C4-2B (cell line): Measurements from ENCODE around the gene DRP2.
"Not testable (repeated sequence)": the region's sequence is repeated elsewhere in the genome, so short reads cannot be mapped to it uniquely, and the experiment has no call there.

Experiments used
- H3K27ac ChIP-seq: fragments of 450-650 bp; 2 replicates; pipeline ENCODE4 v1.5.1; 2017
- ZFX ChIP-seq: fragments of 450-650 bp; IDR thresholded peaks from 2 replicates; pipeline ENCODE4 v1.6.1; 2017
- TF ChIP-seq, protein P1 (sequence below): fragments of 450-650 bp; conservative IDR thresholded peaks from 2 replicates; pipeline ENCODE4 v1.5.1; 2017; ENCODE audit warnings: mild to moderate bottlenecking

DRP2 gene

DNA sequence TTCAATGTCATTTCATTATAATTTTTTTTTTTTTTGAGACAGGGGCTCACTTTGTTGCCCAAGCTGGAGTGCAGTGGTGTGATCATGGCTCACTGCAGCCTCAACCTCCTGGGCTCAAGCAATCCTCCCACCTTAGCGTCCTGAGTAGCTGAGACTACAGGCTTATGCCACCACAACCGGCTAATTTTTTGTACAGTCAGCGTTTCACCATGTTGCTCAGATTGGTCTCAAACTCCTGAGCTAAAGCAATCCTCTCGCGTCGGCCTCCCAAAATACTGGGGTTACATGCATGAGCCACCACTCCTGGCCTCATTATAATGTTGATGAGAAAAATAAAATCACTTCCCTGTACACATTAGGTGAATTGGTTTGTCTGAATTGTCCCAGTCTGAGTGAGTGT lies 54.6 kb downstream of the DRP2 start:
- TF ChIP-seq, protein P1, sequence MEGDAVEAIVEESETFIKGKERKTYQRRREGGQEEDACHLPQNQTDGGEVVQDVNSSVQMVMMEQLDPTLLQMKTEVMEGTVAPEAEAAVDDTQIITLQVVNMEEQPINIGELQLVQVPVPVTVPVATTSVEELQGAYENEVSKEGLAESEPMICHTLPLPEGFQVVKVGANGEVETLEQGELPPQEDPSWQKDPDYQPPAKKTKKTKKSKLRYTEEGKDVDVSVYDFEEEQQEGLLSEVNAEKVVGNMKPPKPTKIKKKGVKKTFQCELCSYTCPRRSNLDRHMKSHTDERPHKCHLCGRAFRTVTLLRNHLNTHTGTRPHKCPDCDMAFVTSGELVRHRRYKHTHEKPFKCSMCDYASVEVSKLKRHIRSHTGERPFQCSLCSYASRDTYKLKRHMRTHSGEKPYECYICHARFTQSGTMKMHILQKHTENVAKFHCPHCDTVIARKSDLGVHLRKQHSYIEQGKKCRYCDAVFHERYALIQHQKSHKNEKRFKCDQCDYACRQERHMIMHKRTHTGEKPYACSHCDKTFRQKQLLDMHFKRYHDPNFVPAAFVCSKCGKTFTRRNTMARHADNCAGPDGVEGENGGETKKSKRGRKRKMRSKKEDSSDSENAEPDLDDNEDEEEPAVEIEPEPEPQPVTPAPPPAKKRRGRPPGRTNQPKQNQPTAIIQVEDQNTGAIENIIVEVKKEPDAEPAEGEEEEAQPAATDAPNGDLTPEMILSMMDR: no peak
- H3K27ac ChIP-seq: no peak overlapping the region

DNA sequence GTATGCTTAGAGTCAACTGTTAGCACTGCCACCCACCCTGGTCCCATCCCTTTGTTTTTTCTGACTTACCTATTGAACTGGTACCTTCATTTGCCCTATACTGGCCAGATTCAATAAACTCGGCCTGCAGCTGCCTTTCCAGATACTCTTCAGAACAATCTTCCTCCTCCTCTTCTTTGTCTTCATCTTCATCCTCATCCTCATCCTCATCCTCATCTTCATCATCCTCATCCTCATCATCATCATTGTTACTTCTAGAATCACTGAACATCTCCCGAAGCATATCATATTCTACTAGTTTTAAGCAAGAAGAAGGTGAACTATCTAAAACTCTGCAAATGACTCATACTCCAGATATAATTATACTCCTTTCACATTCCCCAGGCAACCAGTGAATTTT lies 56.7 kb downstream of the DRP2 start:
- no peak overlapping the region for H3K27ac ChIP-seq
- TF ChIP-seq ZFX: no peak
- TF ChIP-seq, protein P1: no peak

DNA sequence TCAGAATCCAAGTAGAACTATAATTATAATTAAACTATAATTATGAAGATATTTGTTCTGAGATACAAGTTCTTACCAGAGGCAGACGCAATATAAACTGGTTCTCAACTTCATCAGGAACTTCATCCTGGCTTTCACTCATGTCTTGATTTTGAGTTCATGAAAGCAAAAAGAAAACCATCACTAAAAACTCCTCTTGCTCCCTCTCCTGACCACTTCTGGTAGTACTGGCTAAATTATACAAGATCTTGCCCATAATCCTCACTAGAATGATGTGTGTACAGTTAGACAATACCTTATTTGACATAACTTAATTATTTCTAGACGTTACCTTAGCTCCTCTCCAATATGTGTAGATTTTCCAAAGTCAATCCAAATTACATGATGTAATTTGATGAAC lies 67.8 kb downstream of the DRP2 start:
- no peak overlapping the region for H3K27ac ChIP-seq
- TF ChIP-seq ZFX: no peak
- TF ChIP-seq, protein P1: peak; percentile 60

DNA sequence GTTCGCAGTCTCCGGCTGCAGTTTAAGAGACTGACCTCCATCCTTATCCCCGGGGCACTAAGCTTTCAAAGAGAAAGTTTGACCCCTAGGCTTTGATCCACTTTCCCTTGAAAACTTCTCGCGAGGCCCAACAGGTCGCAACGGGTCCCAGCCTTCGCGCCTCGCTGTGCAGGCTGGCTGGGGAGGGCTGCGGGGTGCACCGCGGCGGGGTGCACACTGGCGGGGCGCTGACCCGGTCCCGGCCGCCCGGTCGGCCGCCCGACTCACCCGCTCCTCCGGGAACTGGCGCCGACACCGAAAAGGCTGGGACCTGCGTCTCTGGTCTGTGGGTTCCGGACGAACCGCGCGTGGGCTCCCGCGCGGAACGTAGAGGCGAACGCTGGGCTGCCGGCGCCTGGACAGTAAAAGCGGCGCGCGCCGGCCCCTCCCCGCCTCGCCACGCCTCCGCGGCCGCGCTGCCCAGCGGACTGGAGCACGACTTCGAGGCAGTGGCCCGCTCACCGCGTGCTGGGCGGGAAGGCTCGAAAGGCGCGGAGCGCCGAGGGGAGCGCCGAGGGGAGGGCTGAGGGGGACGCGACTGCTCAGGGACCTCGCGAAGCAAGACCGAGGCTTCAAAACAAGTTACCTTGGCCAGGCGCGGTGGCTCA lies 71.5 kb downstream of the DRP2 start, which contains the start of gene TAF7L:
TSS of gene TAF7L (minus strand) at position 378 of the 647 bp plus-strand sequence. CDS start 3,791 bp downstream, outside the sequence.
- no peak within 1 kb of the TSS for H3K27ac ChIP-seq
- TF ChIP-seq, protein P1: no peak
- TF ChIP-seq ZFX: no peak

DNA sequence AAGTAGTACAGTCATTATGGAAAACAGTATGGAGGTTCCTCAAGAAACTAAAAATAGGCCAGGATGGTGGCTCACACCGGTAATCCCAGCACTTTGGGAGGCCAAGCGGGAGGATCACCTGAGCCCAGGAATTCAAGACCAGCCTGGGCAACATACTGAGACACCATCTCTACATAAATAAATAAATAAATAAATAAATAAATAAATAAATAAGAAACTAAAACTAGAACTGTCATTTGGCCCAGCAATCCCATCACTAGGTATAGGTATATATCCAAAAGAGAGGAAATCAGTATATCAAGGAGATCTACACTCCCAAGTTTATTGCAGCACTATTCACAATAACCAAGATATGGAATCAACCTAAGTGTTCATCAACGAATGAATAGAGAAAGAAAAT lies 76.0 kb downstream of the DRP2 start:
- not testable (repeated sequence) for H3K27ac ChIP-seq

DNA sequence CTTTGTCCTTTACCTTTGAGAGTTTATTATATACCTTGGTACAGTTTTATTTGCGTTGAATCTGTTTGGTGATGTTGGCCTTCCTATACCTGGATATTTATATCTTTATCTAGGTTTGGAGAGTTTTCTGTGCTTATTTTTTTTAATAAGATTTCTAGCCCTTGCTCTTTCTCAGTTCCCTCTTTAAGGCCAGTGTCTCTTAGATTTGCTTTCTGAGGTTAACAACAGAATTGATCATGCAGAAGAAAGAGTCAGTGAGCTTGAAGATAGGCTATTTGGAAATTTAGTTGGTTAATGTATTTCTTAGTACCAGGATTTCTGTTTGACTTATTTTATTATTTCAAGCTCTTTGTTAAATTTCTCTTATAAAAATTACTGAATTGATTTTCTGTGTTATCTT lies 84.2 kb downstream of the DRP2 start:
- no peak overlapping the region for H3K27ac ChIP-seq
- TF ChIP-seq, protein P1: no peak
- no peak for TF ChIP-seq ZFX
